HepG2 (cell line): ENCODE measurements around the gene MEGF11. TPM values are rescaled to one million over a fixed set of nuclear protein-coding genes. Genes with fewer than 3 reads are reported as not detected.

Experiments used
- ATAC-seq: fragments of 200-7000 bp; cut with Tn5 transposase; 3 replicates; pipeline ENCODE4 v1.9.1; 2020; ENCODE audit warnings: mild to moderate bottlenecking, moderate library complexity
- BruUV-seq: library from RNA; stranded (reverse); fragments of 400-500 nt; replicated peaks from 2 replicates; lab custom pipeline; 2021; lab: Mats Ljungman, UMichigan
- CTCF ChIA-PET: fragments of 300-600 bp; formaldehyde crosslinking; extraction: SDS; loops from one replicate; lab custom pipeline; 2021; ENCODE audit warnings: low total read pairs, inconsistent platforms, low intra/inter-chr PET ratio; lab: Yijun Ruan, JAX
- POLR2A ChIA-PET: fragments of 350-600 bp; sonication (Branson Sonifier 250); formaldehyde crosslinking; loops from one replicate; lab custom pipeline; 2020; ENCODE audit warnings: antibody characterized with exemption, inconsistent platforms; lab: Yijun Ruan, JAX
- DNase-seq: peaks from one replicate; pipeline ENCODE4 v3.0.0-alpha.2; 2015; ENCODE audit warnings: low spot score
- FAIRE-seq: peaks from 3 replicates; lab custom pipeline; 2011; peaks lifted over from hg19 to GRCh38; lab: Jason Lieb, UNC
- H2AFZ ChIP-seq: one replicate; pipeline ENCODE4 v1.6.1; 2011; ENCODE audit warnings: low read length, inconsistent platforms
- H3K27ac ChIP-seq: fragments of 300-600 bp; 3 replicates; pipeline ENCODE4 v1.8.0; 2011; ENCODE audit warnings: mixed run types, mild to moderate bottlenecking, mixed read lengths, low read length, inconsistent platforms; ENCODE audit not compliant: insufficient read depth; ENCODE audit errors: extremely low read length
- H3K27me3 ChIP-seq, 2 experiments: fragments of 200-600 bp in 1 of 2; 2 replicates in 1 of 2; 3 replicates in 1 of 2; pipeline versions ENCODE4 v1.6.0 to v1.8.0; 2011; ENCODE audit warnings: low read length in 2 of 2, mild to moderate bottlenecking in 2 of 2, moderate library complexity in 2 of 2, inconsistent platforms in 1 of 2; ENCODE audit not compliant: insufficient read depth in 2 of 2, control insufficient read depth in 1 of 2
- H3K36me3 ChIP-seq, 2 experiments: fragments of 200-600 bp in 1 of 2; replicated peaks in 1 of 2; 2 replicates in 1 of 2; 3 replicates in 1 of 2; pipeline versions ENCODE4 v1.5.1 to v1.8.0; 2011; ENCODE audit warnings: low read length in 2 of 2, inconsistent platforms in 1 of 2; ENCODE audit not compliant: insufficient read depth in 2 of 2, control insufficient read depth in 1 of 2
- H3K4me1 ChIP-seq: 2 replicates; pipeline ENCODE4 v1.5.1; 2012; ENCODE audit warnings: low read length, inconsistent platforms; ENCODE audit not compliant: insufficient read depth
- H3K4me2 ChIP-seq: 2 replicates; pipeline ENCODE4 v1.6.0; 2011; ENCODE audit warnings: low read depth, low read length, inconsistent platforms
- H3K4me3 ChIP-seq, 3 experiments: fragments of 200-600 bp in 1 of 3; sonication (generic), shearing (Covaris generic) in 1 of 3; replicated peaks in 1 of 3; 2 replicates each; pipeline ENCODE4 v1.5.1; 2011 to 2016; ENCODE audit warnings: low read length in 3 of 3, inconsistent platforms in 2 of 3, low read depth in 2 of 3, mild to moderate bottlenecking in 2 of 3, control low read depth in 1 of 3, mixed read lengths in 1 of 3; ENCODE audit not compliant: insufficient read depth in 1 of 3
- H3K79me2 ChIP-seq: one replicate; pipeline ENCODE4 v1.6.1; 2011; ENCODE audit warnings: low read length, inconsistent platforms; ENCODE audit not compliant: insufficient read depth
- H3K9ac ChIP-seq: 2 replicates; pipeline ENCODE4 v1.6.0; 2011; ENCODE audit warnings: mild to moderate bottlenecking, low read depth, low read length, inconsistent platforms; ENCODE audit not compliant: insufficient read depth
- H3K9me3 ChIP-seq: 2 replicates; pipeline ENCODE4 v1.5.1; 2012; ENCODE audit warnings: mild to moderate bottlenecking, low read length
- H4K20me1 ChIP-seq: 2 replicates; pipeline ENCODE4 v1.6.0; 2011; ENCODE audit warnings: inconsistent platforms, mild to moderate bottlenecking, low read length, moderate library complexity; ENCODE audit not compliant: insufficient read depth
- BCL6 ChIP-seq: IDR thresholded peaks from 2 replicates; pipeline ENCODE4 v1.6.1; 2016; ENCODE audit warnings: missing genetic modification reagents, missing compliant biosample characterization
- E2F1 ChIP-seq: sonication (generic); formaldehyde crosslinking; IDR thresholded peaks from 2 replicates; pipeline ENCODE4 v1.5.0; 2020; ENCODE audit warnings: missing genetic modification reagents
- FOXM1 ChIP-seq: sonication (generic); formaldehyde crosslinking; IDR thresholded peaks from 2 replicates; pipeline ENCODE4 v1.5.0; 2020; ENCODE audit warnings: missing genetic modification reagents
- GPN1 ChIP-seq: sonication (generic); formaldehyde crosslinking; IDR thresholded peaks from 2 replicates; pipeline ENCODE4 v1.5.1; 2020; ENCODE audit warnings: missing genetic modification reagents, borderline replicate concordance
- KLF12 ChIP-seq: sonication (generic); formaldehyde crosslinking; IDR thresholded peaks from 2 replicates; pipeline ENCODE4 v1.4.0; 2020; ENCODE audit warnings: missing genetic modification reagents, borderline replicate concordance
- MIXL1 ChIP-seq: IDR thresholded peaks from 2 replicates; pipeline ENCODE4 v1.6.1; 2016
- MTA1 ChIP-seq: sonication (generic); formaldehyde crosslinking; IDR thresholded peaks from 2 replicates; pipeline ENCODE4 v1.4.0; 2020; ENCODE audit warnings: missing genetic modification reagents, mild to moderate bottlenecking, borderline replicate concordance
- MTA3 ChIP-seq: sonication (generic); formaldehyde crosslinking; IDR thresholded peaks from 2 replicates; pipeline ENCODE4 v1.4.0; 2020; ENCODE audit warnings: missing genetic modification reagents
- MYNN ChIP-seq: sonication (generic); formaldehyde crosslinking; IDR thresholded peaks from 2 replicates; pipeline ENCODE4 v1.4.0; 2020; ENCODE audit warnings: mild to moderate bottlenecking, low read depth, missing genetic modification reagents
- XBP1 ChIP-seq: sonication (generic); formaldehyde crosslinking; IDR thresholded peaks from 2 replicates; pipeline ENCODE4 v1.5.0; 2020; ENCODE audit warnings: missing genetic modification reagents
- ZNF18 ChIP-seq: sonication (generic); formaldehyde crosslinking; IDR thresholded peaks from 2 replicates; pipeline ENCODE4 v1.8.0; 2022; ENCODE audit warnings: mild to moderate bottlenecking, missing genetic modification reagents; ENCODE audit not compliant: insufficient replicate concordance
- ZNF256 ChIP-seq: sonication (generic); formaldehyde crosslinking; conservative IDR thresholded peaks from 2 replicates; pipeline ENCODE4 v1.4.0; 2020; ENCODE audit warnings: missing genetic modification reagents
- ZNF274 ChIP-seq: sonication (generic); formaldehyde crosslinking; IDR thresholded peaks from 2 replicates; pipeline ENCODE4 v1.5.1; 2020; ENCODE audit warnings: mild to moderate bottlenecking, missing genetic modification reagents
- ZNF382 ChIP-seq: sonication (generic); formaldehyde crosslinking; IDR thresholded peaks from 2 replicates; pipeline ENCODE4 v1.5.0; 2020; ENCODE audit warnings: missing genetic modification reagents, mild to moderate bottlenecking, borderline replicate concordance
- ZNF572 ChIP-seq: sonication (generic); formaldehyde crosslinking; IDR thresholded peaks from 2 replicates; pipeline ENCODE4 v1.5.1; 2020; ENCODE audit warnings: mild to moderate bottlenecking, missing genetic modification reagents
- ZSCAN31 ChIP-seq: sonication (generic); formaldehyde crosslinking; IDR thresholded peaks from 2 replicates; pipeline ENCODE4 v1.5.0; 2020; ENCODE audit warnings: low read depth, mild to moderate bottlenecking, missing genetic modification reagents
- WGBS: methylation state at CpG from one replicate; pipeline ENCODE4 v1.1.6; 2017; ENCODE audit warnings: low lambda C conversion rate; 5-methylcytosine and 5-hydroxymethylcytosine counted together
- in situ Hi-C: cut with HindIII; loops from 2 replicates; pipeline ENCODE4 v1.10.0; 2017; ENCODE audit warnings: low pct_unique_long_range_greater_than_20kb; ENCODE audit not compliant: extremely low pct_ligation_motif_present
- intact Hi-C: fragments of 100-400 bp; cut with micrococcal nuclease; formaldehyde crosslinking; loops from one replicate; pipeline ENCODE4 v1.10.0; 2022; ENCODE audit not compliant: unreplicated experiment
- polyA plus RNA-seq, 8 experiments: library from polyadenylated mRNA; depleted of rRNA in 3 of 8; stranded (reverse) in 7 of 8; unstranded in 1 of 8; fragments of >200 nt; fragmentation: Illumina TruSeq in 4 of 8; extraction: Trizol in 4 of 8; gene quantifications; 2 replicates each; pipeline versions ENCODE4 v1.2.1 to v1.2.3, GENCODE V29; 2011 to 2016; ENCODE audit warnings: low read depth in 4 of 8, missing spikeins in 1 of 8, mixed read lengths in 1 of 8; ENCODE audit not compliant: insufficient read depth in 1 of 8
- total RNA-seq, 5 experiments: library from RNA; depleted of rRNA; stranded (reverse); fragments of >200 nt; fragmentation: Illumina TruSeq; extraction: Trizol; gene quantifications; 2 replicates each; pipeline ENCODE4 v1.2.3, GENCODE V29; 2016; ENCODE audit warnings: low read depth in 1 of 5

MEGF11 gene
- total and polyA plus RNA-seq, 2 of the 13 experiments (the other 11 are each of a cell fraction or from before 2014, with no cell fraction given) = not detected

GRCh38 chr15:66212563-66212921 lies 41.0 kb downstream of the MEGF11 start:
- Histone ChIP-seq H3K9ac (no peak overlapping the region), H3K4me3 (no peak overlapping the region), H3K4me1 (no peaks in the 10 kb centered on the region), H3K36me3 (no peaks in the 10 kb centered on the region), H3K27ac (no peak overlapping the region), H3K79me2 (no peaks in the 10 kb centered on the region), H3K9me3 (no peaks in the 10 kb centered on the region), H4K20me1 (no peaks in the 10 kb centered on the region), H2AFZ (no peak overlapping the region), H3K27me3 (peaks cover 4 to 29% of the 10 kb centered on the region in 2 experiments; a peak in 4 of 5 replicates), H3K4me2 (no peak overlapping the region)
- intact Hi-C loops (no loop called here), in situ Hi-C loops (no loop called here)
- no TSS peak for BruUV-seq
- DNase-seq (no peak), FAIRE-seq (no peak), ATAC-seq (no peak)
- WGBS = 78% methylated on average over 4 of the region's 5 CpGs
- TF ChIP-seq ZNF274 (CRISPR knock-in tag) = no peak
- TF ChIP-seq ZNF572 = no peak
- TF ChIP-seq MTA3 (CRISPR knock-in tag) = no peak
- no peak for TF ChIP-seq MIXL1 (CRISPR knock-in tag)
- TF ChIP-seq ZNF256 (CRISPR knock-in tag) = no peak
- no peak for TF ChIP-seq ZNF382 (CRISPR knock-in tag)
- TF ChIP-seq XBP1 (CRISPR knock-in tag) = no peak
- no peak for TF ChIP-seq MTA1 (CRISPR knock-in tag)
- TF ChIP-seq GPN1 (CRISPR knock-in tag) = no peak
- TF ChIP-seq BCL6 (CRISPR knock-in tag) = no peak
- TF ChIP-seq FOXM1 (CRISPR knock-in tag) = no peak
- TF ChIP-seq MYNN (CRISPR knock-in tag) = no peak
- no peak for TF ChIP-seq KLF12 (CRISPR knock-in tag)
- TF ChIP-seq ZNF18 (CRISPR knock-in tag) = no peak
- TF ChIP-seq E2F1 (CRISPR knock-in tag) = no peak
- no peak for TF ChIP-seq ZSCAN31
- ChIA-PET POLR2A (no interaction called here), CTCF (no interaction called here)
